ENCODE results near the gene FRY. TPM values are rescaled to one million over a fixed set of nuclear protein-coding genes. Genes with fewer than 3 reads are reported as not detected.

Gene FRY
- total RNA-seq, 1 experiment from 2014 or later, result 5.3 TPM

DNA sequence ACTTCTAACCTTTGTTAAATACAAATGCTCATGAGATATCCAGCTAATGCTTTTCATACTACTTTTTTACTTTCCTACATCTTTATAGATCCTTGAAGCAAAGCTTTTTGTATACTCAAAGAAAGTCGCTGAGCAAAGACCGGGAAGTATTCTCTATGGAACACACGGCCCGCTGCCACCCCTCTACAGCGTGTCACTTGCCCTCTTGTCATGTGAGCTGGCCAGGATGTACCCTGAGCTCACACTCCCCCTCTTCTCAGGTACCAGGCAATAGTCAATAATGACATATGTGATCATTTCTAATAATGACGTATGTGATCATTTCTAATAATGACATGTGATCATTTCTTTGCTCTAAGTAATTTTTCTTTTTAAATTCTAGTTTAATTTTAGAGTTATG lies 170.7 kb downstream of the FRY start:
- ChIA-PET POLR2A (no interaction called here), CTCF (no interaction called here)
- Mint-ChIP-seq H3K9me3 (no peaks in the 10 kb centered on the region), H3K4me3 (no peak overlapping the region), H3K27me3 (ENCODE audit: low read depth) (no peaks in the 10 kb centered on the region), H3K4me1 (peaks cover 15% of the 10 kb centered on the region), H3K36me3 (no peaks in the 10 kb centered on the region), H3K27ac (no peak overlapping the region)
- TF ChIP-seq NFYB (CRISPR knock-in tag; conservative IDR thresholded peaks at IDR 0.05; ENCODE audit: low read depth) (no peak), TP53 (CRISPR knock-in tag; IDR thresholded peaks at IDR 0.05) (no peak), CREB1 (CRISPR knock-in tag; IDR thresholded peaks at IDR 0.05) (no peak)
- TF ChIP-seq, protein P1, sequence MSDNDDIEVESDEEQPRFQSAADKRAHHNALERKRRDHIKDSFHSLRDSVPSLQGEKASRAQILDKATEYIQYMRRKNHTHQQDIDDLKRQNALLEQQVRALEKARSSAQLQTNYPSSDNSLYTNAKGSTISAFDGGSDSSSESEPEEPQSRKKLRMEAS (CRISPR knock-in tag; IDR thresholded peaks at IDR 0.05), result no peak
- TF ChIP-seq, protein P2, sequence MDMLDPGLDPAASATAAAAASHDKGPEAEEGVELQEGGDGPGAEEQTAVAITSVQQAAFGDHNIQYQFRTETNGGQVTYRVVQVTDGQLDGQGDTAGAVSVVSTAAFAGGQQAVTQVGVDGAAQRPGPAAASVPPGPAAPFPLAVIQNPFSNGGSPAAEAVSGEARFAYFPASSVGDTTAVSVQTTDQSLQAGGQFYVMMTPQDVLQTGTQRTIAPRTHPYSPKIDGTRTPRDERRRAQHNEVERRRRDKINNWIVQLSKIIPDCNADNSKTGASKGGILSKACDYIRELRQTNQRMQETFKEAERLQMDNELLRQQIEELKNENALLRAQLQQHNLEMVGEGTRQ (CRISPR knock-in tag; IDR thresholded peaks at IDR 0.05), result no peak
- TF ChIP-seq, protein P3, sequence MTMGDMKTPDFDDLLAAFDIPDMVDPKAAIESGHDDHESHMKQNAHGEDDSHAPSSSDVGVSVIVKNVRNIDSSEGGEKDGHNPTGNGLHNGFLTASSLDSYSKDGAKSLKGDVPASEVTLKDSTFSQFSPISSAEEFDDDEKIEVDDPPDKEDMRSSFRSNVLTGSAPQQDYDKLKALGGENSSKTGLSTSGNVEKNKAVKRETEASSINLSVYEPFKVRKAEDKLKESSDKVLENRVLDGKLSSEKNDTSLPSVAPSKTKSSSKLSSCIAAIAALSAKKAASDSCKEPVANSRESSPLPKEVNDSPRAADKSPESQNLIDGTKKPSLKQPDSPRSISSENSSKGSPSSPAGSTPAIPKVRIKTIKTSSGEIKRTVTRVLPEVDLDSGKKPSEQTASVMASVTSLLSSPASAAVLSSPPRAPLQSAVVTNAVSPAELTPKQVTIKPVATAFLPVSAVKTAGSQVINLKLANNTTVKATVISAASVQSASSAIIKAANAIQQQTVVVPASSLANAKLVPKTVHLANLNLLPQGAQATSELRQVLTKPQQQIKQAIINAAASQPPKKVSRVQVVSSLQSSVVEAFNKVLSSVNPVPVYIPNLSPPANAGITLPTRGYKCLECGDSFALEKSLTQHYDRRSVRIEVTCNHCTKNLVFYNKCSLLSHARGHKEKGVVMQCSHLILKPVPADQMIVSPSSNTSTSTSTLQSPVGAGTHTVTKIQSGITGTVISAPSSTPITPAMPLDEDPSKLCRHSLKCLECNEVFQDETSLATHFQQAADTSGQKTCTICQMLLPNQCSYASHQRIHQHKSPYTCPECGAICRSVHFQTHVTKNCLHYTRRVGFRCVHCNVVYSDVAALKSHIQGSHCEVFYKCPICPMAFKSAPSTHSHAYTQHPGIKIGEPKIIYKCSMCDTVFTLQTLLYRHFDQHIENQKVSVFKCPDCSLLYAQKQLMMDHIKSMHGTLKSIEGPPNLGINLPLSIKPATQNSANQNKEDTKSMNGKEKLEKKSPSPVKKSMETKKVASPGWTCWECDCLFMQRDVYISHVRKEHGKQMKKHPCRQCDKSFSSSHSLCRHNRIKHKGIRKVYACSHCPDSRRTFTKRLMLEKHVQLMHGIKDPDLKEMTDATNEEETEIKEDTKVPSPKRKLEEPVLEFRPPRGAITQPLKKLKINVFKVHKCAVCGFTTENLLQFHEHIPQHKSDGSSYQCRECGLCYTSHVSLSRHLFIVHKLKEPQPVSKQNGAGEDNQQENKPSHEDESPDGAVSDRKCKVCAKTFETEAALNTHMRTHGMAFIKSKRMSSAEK (CRISPR knock-in tag; IDR thresholded peaks at IDR 0.05; ENCODE audit: borderline replicate concordance), result no peak
- ATAC-seq (no peak), DNase-seq (ENCODE audit: low spot score) (no peak)

DNA sequence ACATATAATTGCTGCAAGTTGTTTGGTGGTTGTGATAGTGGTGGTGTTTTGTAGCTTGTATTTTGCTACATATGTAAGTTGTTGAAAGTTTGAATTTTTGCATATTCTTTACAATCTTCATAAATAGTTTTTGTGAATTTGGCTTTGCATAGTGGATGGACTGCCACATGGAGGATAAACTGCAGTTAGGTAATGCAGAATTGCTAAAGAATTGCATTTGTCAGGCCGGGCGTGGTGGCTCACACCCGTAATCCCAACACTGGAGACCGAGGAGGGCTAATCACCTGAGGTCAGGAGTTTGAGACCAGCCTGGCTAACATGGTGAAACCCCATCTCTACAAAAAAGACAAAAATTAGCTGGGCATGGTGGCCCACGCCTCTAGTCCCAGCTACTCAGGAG lies 171.6 kb downstream of the FRY start:
- H3K27ac Mint-ChIP-seq, result no peak overlapping the region

More for the DNA sequence above, 171.6 kb downstream of the FRY start:
- TF ChIP-seq NFYB (CRISPR knock-in tag; conservative IDR thresholded peaks at IDR 0.05; ENCODE audit: low read depth) (no peak), TCF7 (CRISPR knock-in tag; IDR thresholded peaks at IDR 0.05; ENCODE audit: low read depth) (no peak), HMGA2 (CRISPR knock-in tag; IDR thresholded peaks at IDR 0.05) (no peak), ZBTB21 (CRISPR knock-in tag; IDR thresholded peaks at IDR 0.05; ENCODE audit: borderline replicate concordance) (no peak), MXD4 (CRISPR knock-in tag; IDR thresholded peaks at IDR 0.05; ENCODE audit: borderline replicate concordance) (no peak), ZNF396 (CRISPR knock-in tag; IDR thresholded peaks at IDR 0.05; ENCODE audit: borderline replicate concordance) (no peak), IRF2 (CRISPR knock-in tag; IDR thresholded peaks at IDR 0.05; ENCODE audit: borderline replicate concordance, low read depth) (no peak), GTF2I (CRISPR knock-in tag; conservative IDR thresholded peaks at IDR 0.05) (no peak), CREM (CRISPR knock-in tag; IDR thresholded peaks at IDR 0.05) (no peak), CREB1 (CRISPR knock-in tag; IDR thresholded peaks at IDR 0.05) (no peak)
- TF ChIP-seq, protein P4, sequence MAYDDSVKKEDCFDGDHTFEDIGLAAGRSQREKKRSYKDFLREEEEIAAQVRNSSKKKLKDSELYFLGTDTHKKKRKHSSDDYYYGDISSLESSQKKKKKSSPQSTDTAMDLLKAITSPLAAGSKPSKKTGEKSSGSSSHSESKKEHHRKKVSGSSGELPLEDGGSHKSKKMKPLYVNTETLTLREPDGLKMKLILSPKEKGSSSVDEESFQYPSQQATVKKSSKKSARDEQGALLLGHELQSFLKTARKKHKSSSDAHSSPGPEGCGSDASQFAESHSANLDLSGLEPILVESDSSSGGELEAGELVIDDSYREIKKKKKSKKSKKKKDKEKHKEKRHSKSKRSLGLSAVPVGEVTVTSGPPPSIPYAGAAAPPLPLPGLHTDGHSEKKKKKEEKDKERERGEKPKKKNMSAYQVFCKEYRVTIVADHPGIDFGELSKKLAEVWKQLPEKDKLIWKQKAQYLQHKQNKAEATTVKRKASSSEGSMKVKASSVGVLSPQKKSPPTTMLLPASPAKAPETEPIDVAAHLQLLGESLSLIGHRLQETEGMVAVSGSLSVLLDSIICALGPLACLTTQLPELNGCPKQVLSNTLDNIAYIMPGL (CRISPR knock-in tag; IDR thresholded peaks at IDR 0.05), result no peak
- TF ChIP-seq, protein P5, sequence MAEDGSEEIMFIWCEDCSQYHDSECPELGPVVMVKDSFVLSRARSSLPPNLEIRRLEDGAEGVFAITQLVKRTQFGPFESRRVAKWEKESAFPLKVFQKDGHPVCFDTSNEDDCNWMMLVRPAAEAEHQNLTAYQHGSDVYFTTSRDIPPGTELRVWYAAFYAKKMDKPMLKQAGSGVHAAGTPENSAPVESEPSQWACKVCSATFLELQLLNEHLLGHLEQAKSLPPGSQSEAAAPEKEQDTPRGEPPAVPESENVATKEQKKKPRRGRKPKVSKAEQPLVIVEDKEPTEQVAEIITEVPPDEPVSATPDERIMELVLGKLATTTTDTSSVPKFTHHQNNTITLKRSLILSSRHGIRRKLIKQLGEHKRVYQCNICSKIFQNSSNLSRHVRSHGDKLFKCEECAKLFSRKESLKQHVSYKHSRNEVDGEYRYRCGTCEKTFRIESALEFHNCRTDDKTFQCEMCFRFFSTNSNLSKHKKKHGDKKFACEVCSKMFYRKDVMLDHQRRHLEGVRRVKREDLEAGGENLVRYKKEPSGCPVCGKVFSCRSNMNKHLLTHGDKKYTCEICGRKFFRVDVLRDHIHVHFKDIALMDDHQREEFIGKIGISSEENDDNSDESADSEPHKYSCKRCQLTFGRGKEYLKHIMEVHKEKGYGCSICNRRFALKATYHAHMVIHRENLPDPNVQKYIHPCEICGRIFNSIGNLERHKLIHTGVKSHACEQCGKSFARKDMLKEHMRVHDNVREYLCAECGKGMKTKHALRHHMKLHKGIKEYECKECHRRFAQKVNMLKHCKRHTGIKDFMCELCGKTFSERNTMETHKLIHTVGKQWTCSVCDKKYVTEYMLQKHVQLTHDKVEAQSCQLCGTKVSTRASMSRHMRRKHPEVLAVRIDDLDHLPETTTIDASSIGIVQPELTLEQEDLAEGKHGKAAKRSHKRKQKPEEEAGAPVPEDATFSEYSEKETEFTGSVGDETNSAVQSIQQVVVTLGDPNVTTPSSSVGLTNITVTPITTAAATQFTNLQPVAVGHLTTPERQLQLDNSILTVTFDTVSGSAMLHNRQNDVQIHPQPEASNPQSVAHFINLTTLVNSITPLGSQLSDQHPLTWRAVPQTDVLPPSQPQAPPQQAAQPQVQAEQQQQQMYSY (CRISPR knock-in tag; IDR thresholded peaks at IDR 0.05), result no peak
- TF ChIP-seq, protein P6, sequence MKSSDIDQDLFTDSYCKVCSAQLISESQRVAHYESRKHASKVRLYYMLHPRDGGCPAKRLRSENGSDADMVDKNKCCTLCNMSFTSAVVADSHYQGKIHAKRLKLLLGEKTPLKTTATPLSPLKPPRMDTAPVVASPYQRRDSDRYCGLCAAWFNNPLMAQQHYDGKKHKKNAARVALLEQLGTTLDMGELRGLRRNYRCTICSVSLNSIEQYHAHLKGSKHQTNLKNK (CRISPR knock-in tag; IDR thresholded peaks at IDR 0.05), result no peak
- H3K9me3 Mint-ChIP-seq, result no peaks in the 10 kb centered on the region
- no peaks in the 10 kb centered on the region for H3K27me3 Mint-ChIP-seq (ENCODE audit: low read depth)
- ChIA-PET CTCF (interaction anchor here (0.6 kb wide), 1 partner anchor 462 kb away, joined by 3 read pairs; no protein-coding TSS in a partner anchor), POLR2A (no interaction called here)
- H3K4me1 Mint-ChIP-seq, result peaks cover 16% of the 10 kb centered on the region
- ATAC-seq, result no peak
- no peaks in the 10 kb centered on the region for H3K36me3 Mint-ChIP-seq
- no peak for DNase-seq (ENCODE audit: low spot score)
- no peak overlapping the region for H3K4me3 Mint-ChIP-seq

Measured in WTC11 (cell line).